ENCODE data around the gene BAZ1A.

The BAZ1A gene

GRCh38 chr14:34875031-34875922, at the start of gene BAZ1A:
BAZ1A (minus strand) TSS chr14:34875360; CDS start chr14:34874604, 756 bp downstream.
- peak; percentile 31 for DNase-seq (ENCODE audit: low read depth)

- no peak for DNase-seq (ENCODE audit: low read depth)
Observed at GRCh38 chr14:34920339-34920738, 45.2 kb upstream of the BAZ1A start.

DNA sequence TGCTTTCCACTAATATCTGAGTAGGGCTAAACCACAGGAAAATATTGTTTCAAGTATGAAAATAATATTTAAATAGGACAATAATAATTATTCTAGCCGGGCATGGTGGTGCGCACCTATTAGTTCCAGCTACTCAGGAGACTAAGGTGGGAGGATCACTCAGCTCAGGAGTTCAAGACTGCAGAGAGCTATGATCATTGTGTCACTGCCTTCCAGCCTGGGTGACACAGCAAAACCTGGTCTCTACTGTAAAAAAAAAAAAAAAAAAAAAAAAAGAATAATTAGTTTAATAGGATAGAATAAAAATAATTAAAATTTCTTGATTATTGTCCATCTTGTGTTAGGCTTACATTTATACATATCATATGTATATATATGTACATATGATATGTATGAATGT, 38.5 kb upstream of the BAZ1A start:
- DNase-seq (ENCODE audit: low read depth), result no peak

GRCh38 chr14:34912966-34913365, 37.8 kb upstream of the BAZ1A start:
- DNase-seq (ENCODE audit: low read depth), result no peak

- no peak for DNase-seq (ENCODE audit: low read depth)
Observed at GRCh38 chr14:34912182-34912581, 37.0 kb upstream of the BAZ1A start.

DNA sequence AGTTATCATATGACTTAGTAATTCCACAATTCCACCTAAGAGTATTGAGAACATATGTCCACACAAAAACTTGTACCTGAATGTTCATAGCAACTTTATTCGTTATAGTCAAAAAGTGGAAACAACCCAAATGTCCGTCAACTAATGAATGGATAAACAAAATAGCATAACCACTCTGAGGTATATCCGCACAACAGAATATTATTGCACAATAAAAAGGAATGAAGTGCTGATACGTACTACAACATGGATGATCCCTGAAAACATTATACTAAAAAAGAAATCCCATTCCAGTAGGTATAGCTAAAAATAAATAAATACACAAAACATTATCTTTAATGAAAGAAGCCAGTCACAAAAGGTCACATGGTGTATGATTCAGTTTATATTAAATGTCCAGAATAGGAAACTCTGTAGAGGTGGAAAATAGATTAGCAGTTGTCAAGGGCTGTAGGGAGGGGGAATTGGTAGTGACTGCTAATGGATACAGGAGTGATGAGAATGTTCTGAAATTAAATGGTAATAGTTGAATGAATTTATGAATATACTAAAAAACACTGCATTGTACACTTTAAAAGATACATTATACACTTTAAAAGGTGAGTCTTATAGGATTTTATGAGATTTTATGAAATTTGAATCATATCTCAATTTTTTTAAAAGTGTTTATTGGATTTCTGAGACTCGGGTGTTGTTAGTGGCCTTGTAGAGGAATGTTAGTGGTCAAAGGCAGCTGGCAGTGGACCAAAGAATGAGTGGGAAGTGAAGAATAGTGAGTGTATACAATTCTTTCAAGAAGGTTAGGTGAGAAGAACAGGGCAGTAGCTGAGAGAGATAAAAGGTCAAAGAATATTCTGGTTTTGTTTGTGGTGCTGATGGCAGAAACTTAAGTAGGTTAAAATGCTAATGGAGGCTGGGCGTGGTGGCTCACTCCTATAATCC, 36.3 kb upstream of the BAZ1A start:
- DNase-seq (ENCODE audit: low read depth), result no peak

GRCh38 chr14:34906287-34906686, 31.1 kb upstream of the BAZ1A start:
- no peak for DNase-seq (ENCODE audit: low read depth)

DNA sequence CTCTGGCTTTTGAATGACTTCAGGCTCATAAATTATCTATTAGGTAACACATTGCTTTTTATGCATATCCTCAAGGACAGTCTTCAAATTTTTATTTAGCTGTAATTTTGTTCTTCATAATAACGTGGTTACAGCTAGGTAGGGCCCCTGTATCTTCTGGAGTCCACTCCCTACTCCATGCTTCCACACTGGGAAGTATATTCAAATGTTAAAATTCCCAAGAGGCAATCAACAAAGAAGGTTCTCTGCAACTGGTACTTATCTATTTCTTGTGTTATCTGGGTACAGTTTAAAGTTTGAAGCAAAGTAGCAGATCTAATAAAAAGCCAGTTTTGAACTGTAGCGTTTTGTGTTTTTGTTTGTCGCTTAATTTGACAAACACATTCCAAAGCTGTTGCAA, 20.1 kb upstream of the BAZ1A start:
- DNase-seq (ENCODE audit: low read depth), result no peak

DNA sequence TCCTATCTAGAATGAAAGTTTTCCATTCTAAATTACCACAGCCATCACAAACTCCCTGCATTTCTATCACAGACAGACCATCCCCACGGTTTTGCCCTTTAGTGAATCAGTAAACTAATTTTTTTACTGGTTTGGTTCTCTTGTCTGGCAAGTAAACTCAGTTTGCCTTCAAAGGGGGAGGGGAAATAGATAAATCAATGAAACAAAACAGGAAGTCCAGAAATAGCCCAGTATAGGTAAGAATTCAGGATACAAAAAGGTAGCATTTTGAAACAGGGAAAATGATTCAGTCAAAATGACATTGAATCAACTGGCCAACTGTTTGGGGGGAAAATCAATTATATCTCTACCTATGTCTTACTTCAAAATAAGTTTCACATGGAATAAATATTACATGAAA, 15.8 kb upstream of the BAZ1A start:
- DNase-seq (ENCODE audit: low read depth), result no peak

GRCh38 chr14:34888186-34888585, 13.0 kb upstream of the BAZ1A start:
- no peak for DNase-seq (ENCODE audit: low read depth)

DNA sequence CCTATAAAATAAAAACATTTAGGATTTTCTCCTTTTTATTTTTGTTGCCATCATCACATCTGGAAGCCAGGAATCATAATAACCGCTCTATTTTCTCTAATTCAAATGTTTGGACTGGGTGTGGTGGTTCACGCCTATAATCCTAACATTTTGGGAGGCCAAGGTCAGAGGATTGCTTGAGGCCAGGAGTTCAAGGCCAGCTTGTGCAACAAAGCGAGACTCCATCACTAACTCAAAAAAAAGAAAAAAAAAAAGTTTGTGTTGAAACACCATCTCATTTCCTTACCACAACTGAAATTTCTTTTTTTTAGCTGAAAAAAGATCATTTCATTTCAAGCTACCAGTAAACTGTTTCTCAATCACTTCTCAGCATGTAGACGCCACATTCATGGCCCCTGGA, 8.8 kb upstream of the BAZ1A start:
- no peak for DNase-seq (ENCODE audit: low read depth)

GRCh38 chr14:34874386-34875030, 652 bp downstream of the BAZ1A start:
- DNase-seq (ENCODE audit: low read depth), result peak; percentile 49

GRCh38 chr14:34873589-34874385, 1.4 kb downstream of the BAZ1A start:
- DNase-seq (ENCODE audit: low read depth), result peak; percentile 83

DNA sequence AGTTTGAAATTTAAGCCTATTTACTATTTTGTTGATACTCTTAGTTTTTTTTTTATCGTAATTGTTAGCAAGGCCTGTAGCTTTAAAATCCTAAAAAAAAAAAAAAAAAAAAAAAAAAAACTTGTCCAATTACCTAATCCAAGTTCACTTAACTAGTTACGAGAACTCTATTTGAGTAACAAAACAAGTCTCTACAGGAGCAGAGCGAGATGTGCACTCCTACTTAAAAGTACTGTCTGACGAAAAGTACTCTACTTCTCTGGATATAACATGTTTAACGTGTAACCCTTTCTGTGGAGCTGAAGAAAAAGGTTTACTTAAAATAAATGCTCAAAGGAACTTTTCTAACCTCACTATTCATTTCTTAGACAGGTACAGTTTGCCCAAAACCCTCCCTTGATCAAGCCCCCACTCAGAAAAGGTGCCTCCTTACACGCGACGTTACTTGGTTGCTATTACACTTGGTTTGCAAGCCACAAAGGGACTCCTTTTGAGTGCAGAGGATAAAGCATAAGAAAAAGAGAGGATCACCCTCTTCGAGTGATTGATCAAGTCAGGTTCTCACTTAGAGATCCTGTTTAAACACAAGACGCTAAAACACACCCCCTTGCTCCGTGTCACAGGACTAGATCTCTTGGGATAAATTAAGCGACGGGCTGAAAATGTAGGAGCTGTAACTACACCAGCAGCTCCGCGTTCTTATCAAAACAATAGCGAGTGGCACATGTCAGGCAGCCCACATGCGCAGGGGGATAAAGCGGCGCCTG, 2.2 kb downstream of the BAZ1A start:
- DNase-seq (ENCODE audit: low read depth), result no peak

GRCh38 chr14:34867199-34867598, 8.0 kb downstream of the BAZ1A start:
- no peak for DNase-seq (ENCODE audit: low read depth)

GRCh38 chr14:34865889-34866574, 9.1 kb downstream of the BAZ1A start:
- DNase-seq (ENCODE audit: low read depth), result no peak

DNA sequence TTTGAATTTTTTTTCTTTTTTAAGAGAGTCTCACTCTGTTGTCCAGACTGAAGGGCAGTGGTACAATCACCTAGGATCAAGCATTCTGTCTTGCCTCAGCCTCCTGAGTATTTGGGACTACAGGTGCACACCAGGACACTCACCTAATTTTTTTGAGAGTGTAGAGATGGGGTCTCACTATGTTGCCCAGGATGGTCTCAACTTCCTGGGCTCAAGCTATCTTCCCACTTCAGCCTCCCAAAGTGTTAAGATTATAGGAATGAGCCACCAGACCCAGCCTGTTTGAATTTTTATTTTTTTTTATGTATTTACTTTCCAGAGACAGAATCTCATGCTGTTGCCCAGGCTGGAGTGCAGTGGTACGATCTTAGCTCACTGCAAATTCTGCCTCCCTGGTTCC, 11.3 kb downstream of the BAZ1A start:
- no peak for DNase-seq (ENCODE audit: low read depth)

DNA sequence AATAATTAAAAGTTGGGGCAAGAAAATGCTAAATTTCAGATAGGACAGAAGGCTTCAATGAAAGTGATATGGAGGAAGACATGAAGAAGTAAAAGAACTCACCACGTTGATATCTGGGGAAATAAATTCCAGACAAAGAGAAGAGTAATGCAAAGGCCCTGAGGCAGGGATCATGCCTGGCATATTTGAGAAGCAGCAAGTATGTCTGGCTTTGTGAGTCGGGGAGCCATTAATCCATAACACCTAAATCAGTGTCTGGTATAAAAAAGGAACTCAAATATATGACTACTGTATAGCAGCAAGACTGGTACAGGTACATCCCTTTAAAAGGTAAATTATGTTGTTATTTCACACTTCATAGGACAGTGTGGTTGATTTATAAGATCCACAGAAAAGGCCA, 16.4 kb downstream of the BAZ1A start:
- no peak for DNase-seq (ENCODE audit: low read depth)

DNA sequence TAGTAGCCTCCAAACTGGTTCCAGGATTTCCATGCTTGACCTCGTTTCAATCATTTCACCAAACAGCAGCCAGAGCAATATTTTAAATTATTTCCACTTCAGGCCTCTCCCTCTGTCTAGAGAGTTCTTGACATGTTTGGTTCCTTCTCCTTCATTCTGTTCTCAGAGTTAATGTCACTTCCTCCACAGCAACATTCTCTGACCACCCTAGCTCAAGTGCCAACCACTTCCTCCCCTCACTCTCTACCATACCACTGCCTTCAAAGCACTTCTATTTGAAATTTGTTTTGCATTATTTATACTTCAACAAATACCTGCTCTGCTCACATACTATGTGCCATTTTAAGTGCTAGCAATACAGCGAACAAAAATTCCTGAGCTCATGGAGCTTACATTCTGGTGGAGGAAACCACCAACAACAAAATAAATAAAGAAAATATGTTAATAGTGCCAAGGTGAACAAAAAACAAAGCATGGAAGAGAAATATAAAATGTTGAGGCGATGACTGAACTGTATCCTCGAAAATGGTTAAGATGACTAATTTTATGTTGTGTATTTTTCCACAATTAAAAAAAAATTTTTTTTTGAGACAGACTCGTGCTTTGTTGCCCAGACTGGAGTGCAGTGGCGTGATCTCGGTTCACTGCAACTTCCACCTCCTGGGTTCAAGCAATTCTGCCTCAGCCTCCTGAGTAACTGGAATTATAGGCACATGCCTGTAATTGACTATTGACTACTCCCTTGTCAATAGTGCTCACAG, 17.3 kb downstream of the BAZ1A start:
- no peak for DNase-seq (ENCODE audit: low read depth)
